HG03469 (cell line): ENCODE measurements around the gene SCYL1.
"Not testable (repeated sequence)": the region's sequence is repeated elsewhere in the genome, so short reads cannot be mapped to it uniquely, and the experiment has no call there.

Source experiments
- ATAC-seq: cut with Tn5 transposase; IDR thresholded peaks from one replicate; pipeline ENCODE4 v1.9.1; 2021; ENCODE audit warnings: mild to moderate bottlenecking, moderate library complexity, moderate number of reproducible peaks; ENCODE audit not compliant: unreplicated experiment

Gene SCYL1

DNA sequence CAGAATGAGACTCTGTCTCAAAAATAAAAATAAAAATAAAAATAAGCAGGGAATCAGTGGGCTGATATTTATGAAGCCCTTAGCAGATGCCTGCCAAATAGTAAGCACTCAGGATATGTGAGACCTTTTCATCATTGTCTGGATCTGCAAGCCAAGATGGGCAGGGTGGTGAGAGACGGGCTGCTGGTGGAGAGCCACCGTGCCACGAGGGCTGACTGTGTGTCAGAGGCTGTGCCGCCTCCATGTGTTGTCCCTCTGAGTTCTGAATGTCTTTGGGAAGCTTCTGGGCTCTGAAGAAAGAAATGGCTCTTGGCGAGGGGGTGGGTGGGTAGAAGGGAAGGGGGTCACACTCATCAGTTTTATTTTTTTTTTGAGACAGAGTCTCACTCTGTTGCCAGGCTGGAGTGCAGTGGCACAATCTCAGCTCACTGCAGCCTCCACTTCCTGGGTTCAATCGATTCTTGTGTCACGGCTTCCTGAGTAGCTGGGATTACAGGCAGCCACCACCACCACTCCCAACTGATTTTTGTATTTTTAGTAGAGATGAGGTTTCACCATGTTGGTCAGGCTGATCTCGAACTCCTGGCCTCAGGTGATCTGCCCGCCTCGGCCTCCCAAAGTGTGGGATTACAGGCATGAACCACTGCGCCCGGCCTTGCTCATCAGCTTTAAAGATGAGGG lies 40.1 kb downstream of the SCYL1 start:
- not testable (repeated sequence) for ATAC-seq

DNA sequence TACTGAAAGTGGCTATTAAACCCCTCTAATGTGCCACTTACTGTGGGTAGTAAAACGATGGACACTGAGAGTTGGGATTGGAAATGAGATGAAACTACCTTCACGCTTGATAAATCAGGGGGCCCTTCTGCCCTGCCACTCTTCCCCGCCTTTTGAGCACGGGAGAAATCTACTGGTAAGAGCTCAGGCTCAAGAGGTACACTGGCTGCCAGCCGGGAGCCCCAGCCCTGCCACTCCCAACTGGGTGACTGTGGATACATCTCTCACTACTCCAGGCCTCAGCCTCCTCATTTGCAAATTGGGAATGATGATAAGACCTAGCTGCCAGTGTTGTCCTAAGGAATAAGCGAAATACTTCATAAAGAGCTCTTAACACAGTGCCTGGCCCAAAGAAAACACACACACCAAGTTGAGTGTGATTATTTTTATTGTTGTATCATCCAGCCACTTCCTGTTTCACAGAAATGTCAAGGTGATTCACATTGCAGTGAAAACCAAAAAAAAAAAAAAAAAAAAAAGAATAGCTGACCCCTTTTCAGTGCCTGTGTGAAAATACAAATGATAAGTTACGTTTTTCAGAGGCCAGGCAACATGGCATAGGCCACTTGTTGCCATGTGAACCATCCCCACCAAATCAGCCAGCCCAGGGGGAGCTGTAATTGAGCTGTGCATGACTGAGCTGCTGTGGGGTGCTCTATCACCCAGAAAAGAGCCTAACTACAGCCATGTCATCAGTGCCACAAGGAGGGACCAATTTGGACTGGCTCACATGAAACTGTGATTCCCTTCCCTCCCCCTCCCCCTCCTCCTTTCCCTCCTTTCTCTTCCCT lies 41.0 kb downstream of the SCYL1 start:
- ATAC-seq = no peak

DNA sequence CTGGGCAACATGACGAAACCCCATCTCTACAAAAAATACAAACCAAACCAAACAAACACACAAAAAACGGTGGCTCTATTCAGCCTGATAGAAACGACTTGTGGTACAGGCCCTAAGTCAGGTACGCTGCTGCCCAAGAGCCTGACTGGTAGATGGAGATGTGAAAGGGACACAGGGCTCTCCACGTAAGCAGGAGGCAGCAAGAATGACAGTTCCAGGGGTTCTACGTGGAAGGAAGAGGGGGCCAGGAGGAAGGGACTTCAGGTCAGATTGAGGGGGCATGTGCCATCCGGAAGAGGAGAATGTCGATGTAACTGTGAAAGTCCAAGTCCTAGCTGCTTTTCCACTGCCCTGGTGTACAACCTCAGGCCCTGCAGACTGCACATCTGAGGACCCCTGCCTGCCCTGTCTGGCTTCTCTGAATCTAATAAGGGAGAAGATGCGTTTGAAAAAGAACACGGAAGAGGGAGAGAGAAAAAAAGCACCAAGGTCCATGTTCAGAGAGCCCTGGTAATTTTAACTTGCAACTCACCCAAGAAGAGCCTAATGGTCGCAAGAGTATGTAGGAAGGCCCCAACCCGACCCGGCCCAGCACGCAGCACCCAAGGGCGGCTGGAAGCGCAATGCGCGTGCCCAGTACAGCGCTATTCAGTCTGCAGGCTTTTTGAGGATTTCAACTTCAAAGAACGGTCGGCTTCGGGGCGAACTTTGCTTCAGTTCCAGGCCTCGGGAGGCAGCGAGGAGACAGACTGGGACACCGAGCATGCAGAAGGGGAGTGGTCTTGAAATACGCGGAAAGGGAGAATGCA lies 44.5 kb downstream of the SCYL1 start:
- no peak for ATAC-seq

DNA sequence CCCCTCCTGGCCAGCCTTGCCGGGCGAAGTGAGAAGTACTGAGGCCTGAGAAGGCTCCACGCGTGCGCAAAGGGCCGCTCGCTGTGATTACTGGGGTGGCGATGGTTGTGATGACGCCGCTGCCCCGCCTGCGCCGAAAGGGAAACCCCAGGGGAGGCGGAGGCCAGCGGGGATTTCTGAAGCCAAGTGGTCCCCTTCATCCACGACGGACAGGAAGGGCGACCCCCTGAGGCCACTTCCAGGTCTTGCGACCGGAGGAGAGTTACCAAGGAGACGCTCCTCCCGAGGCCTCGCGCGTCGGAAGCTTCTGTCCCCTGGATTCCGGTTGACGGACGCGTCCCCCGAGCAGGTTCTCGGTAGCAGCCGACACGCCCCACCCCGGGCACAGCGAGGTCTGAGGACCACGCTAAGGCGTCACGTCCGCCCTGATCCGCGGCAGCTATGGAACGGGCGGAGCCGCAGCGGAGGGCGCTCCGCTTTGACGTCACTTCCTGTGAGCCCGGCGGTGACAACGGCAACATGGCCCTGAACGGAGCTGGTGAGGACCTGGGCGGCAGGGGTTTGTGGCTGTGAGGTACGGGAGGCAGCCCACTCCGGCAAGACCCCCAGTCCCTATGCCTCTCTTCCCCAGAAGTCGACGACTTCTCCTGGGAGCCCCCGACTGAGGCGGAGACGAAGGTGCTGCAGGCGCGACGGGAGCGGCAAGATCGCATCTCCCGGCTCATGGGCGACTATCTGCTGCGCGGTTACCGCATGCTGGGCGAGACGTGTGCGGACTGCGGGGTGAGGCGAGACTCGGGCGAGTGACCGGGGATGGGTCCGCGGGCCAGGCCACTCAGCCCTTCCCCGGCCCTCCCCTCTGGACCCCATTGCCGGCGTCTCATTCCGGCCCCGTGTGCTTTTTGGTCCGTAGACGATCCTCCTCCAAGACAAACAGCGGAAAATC lies 45.4 kb downstream of the SCYL1 start, which contains the start of gene ZNRD2:
Gene ZNRD2, plus strand, starts transcription at position 505 of the 946 bp plus-strand sequence. Its CDS starts 15 bp downstream, at position 520.
- peak; percentile 41 for ATAC-seq

DNA sequence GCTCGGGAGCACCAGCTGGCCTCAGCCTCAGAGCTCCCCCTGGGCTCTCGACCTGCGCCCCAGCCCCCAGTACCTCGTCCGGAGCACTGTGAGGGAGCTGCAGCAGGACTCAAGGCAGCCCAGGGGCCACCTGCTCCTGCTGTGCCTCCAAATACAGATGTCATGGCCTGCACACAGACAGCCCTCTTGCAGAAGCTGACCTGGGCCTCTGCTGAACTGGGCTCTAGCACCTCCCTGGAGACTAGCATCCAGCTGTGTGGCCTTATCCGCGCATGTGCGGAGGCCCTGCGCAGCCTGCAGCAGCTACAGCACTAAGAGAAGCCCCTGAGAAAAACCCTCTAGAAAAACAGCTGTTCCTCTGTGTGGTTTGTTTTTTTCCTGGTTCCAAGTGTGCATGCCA lies 46.5 kb downstream of the SCYL1 start:
- ATAC-seq = no peak

DNA sequence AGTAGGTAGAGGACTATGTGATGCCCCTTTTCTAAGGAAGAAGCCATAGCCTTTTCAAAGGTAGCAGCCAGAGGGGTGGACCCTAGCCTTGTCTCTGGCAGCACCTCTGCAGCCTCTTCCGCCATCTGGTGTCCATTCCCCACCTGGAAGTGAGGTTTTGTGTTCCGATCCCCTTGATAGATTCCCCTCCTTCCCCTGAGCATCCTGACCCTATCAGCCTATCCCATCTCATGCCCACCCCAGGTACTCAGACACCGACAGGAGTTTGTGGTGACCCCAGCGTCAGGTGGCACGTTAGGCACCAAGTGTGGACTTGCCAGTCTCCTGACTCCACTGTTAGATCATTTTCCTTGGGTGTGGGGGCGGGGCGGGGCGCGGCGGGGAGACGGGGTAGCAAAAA lies 47.1 kb downstream of the SCYL1 start:
- no peak for ATAC-seq

DNA sequence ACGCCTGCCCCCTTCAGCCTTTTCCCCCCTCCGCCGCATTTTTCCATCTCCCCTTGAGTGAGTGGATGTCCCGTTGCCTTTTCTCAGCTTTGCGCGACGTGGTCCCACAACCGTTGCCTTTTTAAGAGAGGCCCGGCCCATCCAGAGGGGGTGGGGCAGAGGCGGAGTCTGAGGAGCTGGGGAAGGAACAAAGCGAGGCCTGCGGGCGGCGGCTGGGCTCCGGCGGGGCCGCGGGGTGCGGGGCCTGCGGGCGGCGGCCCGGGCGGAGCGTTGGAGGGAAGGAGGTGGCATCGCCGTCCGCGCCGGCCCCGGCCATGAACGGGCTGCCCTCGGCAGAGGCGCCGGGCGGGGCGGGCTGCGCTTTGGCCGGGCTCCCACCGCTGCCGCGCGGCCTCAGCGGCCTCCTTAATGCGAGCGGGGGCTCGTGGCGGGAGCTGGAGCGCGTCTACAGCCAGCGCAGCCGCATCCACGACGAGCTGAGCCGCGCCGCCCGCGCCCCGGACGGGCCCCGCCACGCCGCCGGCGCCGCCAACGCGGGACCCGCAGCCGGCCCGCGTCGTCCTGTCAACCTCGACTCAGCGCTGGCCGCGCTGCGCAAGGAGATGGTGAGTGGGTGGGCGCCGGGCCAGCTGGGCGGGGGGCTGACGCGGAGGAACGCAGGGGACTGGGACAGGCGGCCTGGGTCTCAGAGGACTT lies 47.6 kb downstream of the SCYL1 start, which contains the start of gene FAM89B:
Gene FAM89B, plus strand, starts transcription at position 183 of the 696 bp plus-strand sequence. Its CDS starts 132 bp downstream, at position 315.
- no peak for ATAC-seq

DNA sequence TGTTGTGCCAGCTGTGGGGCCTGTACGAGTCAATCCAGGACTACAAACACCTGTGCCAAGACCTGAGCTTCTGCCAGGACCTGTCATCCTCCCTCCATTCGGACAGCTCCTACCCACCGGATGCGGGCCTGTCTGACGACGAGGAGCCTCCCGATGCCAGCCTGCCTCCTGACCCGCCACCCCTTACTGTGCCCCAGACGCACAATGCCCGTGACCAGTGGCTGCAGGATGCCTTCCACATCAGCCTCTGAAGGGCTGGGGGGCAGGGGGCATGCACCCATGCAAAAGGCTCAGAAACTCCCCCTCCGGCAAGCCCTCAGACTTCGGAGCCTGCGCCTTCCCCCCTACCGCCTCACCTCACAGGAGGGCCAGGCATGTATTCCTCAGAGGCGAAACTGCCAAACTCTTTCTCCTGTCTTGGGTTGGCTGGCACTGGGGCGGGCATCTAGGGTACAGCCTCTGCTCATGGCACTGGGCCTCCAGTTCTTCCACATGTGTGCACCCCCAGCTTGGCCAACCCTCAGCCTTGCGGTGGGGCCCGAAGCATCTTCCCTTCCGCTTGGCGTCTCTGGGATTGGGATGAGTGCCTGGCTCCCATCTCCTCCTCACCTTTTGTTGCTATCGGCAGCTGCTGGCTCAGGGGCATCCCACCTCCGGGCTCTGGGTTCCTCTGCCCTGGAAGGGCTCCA lies 48.7 kb downstream of the SCYL1 start:
- ATAC-seq = no peak

DNA sequence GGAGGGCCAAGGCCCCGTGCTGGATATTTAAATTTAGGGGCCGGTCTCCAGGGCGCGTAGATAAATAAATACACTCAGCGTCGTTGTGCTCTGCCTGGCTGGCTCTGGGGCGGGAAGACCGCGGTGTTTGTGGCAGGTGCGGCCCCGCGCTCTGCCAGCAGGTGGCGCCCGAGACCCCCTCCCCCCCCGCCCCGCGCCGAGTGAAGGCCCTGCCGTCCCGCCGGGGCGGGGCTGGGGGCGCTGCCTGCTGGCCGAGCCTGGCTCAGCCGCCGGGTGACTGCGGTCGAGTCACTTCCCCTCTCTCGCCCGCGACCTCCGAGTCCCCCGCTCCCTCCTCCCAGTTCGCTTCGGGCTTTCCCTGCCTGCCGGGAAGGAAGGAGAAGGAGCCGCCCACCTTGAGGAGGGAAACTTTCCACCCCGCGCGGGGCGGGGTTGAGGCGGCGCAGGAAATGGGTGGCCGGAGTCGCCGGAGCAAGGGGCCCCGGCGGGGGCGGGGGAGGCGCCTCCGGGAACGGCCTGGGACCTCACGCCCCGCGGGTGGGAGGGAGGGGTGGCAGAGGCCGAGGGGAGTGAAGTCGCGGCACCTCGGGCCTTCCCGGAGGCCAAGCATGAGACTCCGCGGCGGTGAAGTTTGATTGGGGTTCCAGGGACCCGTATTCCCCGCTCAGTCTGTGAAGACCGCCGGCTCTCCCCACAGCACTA lies 49.4 kb downstream of the SCYL1 start:
- peak; percentile 13 for ATAC-seq

DNA sequence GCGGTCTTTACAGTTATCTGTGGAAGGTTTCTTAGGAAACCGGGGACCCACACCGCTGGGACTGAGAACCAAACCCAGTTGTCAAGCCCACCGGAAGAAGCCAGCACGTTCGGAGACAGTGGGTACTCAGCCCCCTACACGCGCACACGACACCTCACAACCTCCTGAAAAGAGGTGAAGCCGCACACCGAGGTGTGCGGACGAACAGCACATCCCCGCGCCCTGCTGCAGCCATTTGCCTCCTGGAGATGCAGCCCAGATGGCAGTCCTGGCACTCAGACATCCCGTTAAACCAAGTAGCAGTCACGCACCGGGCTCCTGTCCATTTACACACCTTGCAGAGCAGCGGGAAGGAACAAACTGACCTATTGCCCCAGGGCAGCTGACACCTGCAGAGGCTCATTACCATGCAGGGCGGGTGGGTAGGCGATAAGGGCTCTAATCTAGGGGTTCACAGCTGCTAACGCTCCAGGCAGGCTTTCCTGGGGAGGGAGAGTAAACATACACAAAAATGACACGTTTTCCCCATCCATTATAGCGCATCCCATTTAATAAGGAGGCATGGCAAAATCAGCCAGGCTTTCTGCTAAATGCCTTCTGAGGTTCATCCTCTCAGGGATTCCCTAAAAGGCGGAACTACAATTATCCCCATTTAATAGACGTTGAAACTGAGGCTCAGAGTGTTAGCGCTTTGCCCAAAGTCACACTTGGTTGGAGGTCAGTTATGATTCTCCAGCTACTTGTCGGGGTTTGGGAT lies 50.1 kb downstream of the SCYL1 start:
- no peak for ATAC-seq

DNA sequence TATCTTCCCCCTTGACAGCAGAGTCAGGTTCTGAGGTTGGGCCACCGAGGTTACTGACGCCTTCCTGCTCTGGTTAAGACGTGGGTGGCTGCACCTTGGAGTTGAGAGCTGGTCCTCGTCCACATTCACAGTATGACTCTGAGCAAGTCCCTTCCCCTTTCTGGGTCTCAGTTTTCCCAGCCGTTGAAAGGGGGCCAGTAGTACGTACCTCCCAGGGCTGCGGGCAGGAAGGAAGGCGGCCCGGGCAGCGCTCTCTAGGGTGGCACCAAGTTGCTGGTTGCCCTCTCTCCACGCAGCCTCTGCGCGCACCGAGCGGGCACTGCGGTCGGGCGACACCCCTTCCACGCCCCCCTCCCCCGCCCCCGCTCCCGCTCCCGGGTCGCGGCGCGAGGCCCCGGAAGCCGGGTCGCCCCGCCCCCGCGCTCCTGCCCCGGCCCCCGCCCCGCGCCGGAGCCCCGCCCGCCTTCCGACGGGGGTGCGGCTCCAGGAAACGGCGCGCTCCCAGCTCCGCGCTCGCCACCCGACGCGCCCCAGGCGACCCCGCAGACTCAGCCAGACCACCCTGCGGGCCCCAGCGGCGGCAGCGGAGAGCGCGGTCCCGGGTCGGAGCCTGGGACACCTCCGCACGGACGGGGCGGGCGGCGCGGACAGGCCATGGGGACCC lies 50.8 kb downstream of the SCYL1 start, which contains the start of gene EHBP1L1:
Gene EHBP1L1, plus strand, starts transcription at position 486 of the 664 bp plus-strand sequence. CDS start 250 bp downstream, outside the sequence.
- no peak for ATAC-seq

DNA sequence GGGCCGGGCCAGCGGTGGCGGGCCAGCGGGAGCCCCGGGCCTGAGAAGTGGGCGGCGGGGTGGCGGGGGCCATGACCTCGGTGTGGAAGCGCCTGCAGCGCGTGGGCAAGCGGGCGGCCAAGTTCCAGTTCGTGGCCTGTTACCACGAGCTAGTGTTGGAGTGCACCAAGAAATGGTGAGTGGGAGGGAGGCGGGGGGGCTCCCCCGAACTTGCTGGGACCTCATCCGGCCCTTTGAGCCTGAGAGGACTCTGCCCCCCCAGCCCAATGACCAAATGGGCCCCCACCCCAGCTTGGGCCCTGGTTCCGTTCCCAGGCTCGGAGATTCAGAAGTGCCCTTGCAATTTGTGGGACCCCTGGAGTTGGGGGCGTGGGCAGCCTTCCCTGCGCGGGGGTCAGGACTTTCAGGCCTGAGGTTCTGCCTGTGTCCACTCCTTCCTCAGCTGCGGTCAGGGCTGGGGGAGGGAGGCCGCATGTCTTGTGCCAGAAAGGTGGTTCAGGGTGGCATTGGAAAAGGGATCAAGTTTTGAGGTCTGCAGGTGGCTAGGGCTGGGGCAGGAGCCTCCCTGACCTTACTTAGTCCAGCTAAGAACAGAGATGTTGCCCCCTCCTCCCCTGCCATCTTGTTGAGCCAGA lies 51.5 kb downstream of the SCYL1 start:
- no peak for ATAC-seq

DNA sequence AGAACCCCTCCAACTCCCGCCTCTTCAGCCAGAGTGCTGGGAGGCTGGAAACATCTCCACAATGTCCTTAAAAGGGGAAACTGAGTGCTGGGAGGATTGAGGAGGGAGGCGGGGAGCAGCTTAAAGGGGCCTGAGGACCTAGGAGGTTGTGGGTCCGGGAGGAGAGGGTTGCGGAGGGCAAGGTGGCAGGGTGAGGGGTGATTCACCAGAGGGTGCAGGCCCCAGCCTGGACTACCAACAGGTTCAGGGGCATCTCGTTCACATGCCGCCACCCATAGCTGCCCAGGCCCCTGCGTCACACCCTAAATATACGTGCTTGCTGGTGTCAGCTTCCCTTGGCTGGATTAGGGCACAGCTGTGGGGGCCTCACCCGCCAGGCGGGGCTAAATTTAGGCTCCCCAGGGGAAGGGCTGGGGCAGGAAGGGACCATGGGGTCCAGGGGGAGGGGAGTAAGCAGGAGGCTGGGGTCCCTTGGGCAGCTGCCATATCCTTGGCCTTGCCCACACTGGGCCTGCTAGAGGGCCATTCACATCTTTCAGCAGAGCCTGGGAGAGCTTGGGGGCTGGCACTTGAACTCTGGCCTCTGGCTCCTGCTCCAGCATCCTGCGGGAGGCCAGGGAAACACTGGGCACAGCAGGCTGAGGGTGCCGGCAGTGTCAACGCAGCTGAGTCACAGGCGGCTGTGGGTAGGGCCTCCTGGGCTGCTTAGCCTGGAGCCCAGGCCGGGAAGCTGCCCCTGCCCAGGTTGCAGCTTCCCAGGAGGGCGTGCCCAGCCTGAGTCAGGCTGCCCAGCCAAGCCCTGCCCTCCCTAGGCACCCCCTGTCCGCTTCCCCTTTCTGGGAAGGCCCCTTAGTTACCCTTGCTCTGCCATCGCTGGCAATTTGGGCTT lies 52.2 kb downstream of the SCYL1 start:
- no peak for ATAC-seq

DNA sequence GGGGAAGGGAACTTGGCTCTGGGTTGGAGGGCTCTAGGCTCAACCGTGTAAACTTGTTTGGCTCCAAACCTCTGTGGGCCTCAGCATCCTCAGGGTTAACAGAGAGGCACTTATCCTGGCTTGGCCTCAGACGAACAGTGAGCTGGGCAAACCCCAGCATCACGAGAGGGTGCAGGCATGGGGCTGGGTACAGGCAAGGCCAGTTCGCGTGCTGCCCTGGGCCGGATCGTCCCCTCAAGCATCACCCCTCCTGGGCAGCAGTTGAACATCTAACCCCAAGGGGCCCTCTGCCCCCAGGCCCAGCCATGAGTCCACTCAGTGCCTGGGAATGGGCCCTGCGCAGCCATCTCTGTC lies 52.9 kb downstream of the SCYL1 start:
- ATAC-seq = no peak

DNA sequence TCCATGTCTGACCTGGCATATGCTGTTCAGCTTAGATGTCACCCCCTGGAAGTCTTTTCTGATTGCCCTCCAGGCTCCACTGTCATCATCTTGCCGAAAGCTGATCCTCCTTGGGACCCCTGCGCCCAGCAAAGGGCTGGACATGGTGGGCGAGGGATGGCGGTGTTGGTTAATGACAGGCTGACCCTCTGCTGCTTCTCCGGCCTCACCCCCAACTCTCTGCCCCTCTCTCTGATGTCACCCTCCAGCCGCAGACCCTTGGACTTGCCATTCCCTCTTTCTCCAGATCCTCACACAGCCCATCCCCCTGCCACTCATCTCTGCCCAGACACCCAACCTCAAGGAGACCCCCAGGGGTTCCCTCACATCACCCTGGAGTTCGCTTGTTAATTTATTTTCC lies 53.3 kb downstream of the SCYL1 start:
- ATAC-seq = no peak

DNA sequence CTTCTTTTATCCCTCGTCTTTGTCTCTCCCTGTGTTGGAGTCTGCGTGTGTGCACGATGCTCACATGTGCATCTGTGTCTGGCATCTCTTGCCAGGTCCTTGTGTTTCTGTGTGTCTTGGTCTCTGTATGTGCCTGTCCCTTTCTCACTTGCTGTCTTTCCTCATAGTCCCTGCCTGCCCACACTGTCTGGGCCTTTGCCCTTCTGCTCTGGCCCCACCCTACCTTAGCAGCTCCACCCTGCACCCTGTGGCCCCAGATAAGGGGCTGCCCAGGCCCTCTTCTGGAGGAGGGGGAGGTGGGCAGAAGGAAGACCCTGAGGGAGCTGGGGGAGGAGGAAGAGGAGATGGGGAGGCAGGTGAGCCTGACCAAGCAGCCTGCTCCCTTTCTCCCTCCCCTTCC lies 53.8 kb downstream of the SCYL1 start:
- ATAC-seq = no peak
